Right ventricle myocardium inferior (tissue), 1 donor: Measurements from ENCODE around the gene CHST2. TPM values are rescaled to one million over a fixed set of nuclear protein-coding genes. Genes with fewer than 3 reads are reported as not detected.

Source experiments
- total RNA-seq: library from RNA; stranded (reverse); fragmentation: NEBNext Ultra II Directional; extraction: Animal tissue kit (Norgen Biotek cat#: 25700); gene quantifications from one replicate; pipeline ENCODE4 v1.2.1, GENCODE V29; 2021
- donor health status: DM: no; HTN: yes; CAD: no; lungs with severe emphysema.

Gene CHST2
- total RNA-seq, 1 donor from 2014 or later: 1.9 TPM

Other genes with a start within 250 kb of the CHST2 start
- 64.1 TPM for gene PCOLCE2, start 230.7 kb upstream of the CHST2 start, total RNA-seq
- gene PAQR9, start 156.1 kb upstream of the CHST2 start, total RNA-seq: 13.7 TPM
- gene U2SURP, start 118.2 kb upstream of the CHST2 start, total RNA-seq: 41.9 TPM